ENCODE data around the gene GRM6. TPM values are rescaled to one million over a fixed set of nuclear protein-coding genes. Genes with fewer than 3 reads are reported as not detected.

GRM6 gene
- total RNA-seq, 1 donor from 2014 or later: not detected

DNA sequence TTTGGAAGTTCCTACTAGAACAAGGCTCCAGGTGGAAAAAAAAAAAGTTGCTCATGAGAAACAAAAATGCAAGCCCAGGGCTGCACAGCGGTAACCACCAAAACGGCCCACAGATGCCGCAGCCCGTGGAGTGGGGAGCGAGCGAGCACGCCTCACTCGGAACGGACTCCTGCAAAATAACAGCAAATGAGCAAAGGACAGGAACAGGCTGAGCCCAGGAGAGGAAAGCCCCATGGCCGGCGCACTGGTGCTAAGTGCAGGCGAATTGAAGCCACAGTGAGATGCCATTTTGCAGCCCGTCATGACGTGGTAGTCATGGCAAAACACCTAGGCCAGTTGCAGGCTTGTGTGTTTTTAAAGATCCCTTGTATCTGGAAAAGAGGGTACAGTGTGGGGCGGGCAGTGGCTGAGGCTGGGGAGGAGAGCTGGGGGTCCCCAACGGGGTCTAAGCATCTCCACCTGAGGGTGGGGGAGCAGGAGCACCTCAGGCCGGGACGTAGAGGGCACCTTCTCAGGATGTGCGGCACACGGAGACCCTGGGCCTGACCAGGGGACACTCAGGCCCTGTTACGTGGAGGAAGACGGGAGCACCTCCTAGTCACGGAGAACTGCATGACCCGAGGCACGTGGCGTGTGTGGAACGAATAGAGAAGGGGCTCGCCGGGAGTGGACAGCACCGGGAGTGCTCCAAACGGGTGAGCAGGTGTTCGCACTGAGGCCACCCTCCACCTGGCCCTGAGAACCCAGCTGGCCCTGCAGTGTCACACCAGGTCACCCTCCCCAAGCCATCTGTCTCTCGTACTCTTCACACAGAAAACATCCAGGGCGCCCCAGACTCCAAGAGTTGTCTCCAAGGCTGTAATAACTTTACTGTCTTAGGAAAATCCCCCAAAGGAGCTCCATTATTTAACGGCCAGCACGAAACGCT is 10.7 kb downstream of the GRM6 start:
- intact Hi-C loops (cut with micrococcal nuclease): no loop called here

DNA sequence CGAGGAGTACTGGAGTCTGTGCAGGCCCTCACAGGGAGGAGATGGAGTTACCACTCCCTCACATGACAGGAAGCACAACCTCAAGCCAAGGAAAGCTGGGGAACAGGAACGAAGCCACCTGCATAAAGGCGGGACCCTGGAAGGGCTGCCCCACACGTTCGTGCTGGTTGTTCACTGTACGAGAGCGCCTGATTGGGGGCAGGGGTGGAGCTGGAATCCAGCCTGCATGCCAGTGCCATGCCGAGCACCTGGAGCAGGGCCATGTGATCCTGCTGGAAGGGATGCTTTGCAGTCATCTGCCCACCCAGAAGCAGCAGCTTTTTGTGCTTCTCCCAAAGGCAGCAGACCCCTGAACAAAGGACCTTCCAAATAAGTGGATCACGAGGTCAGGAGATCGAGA is 11.4 kb downstream of the GRM6 start:
- intact Hi-C loops (cut with micrococcal nuclease): no loop called here

DNA sequence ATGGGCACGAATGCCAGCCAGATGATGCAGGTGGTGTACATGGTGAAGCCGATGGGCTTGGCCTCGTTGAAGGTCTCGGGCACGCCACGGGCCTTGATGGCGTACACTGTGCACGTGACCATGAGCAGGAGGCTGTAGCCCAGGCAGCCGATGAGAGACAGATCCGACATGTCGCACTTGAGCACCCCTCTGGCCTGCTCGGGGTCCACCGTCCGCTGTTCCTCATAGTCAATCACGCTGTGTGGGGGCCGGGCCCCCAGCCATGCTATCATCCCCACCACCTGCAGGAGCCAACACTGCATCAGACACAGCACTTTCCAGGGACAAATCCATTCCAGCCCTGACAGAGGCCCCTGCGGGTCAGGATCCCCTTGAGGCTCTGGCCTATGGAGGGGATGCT is 12.2 kb downstream of the GRM6 start:
- intact Hi-C loops (cut with micrococcal nuclease): no loop called here

DNA sequence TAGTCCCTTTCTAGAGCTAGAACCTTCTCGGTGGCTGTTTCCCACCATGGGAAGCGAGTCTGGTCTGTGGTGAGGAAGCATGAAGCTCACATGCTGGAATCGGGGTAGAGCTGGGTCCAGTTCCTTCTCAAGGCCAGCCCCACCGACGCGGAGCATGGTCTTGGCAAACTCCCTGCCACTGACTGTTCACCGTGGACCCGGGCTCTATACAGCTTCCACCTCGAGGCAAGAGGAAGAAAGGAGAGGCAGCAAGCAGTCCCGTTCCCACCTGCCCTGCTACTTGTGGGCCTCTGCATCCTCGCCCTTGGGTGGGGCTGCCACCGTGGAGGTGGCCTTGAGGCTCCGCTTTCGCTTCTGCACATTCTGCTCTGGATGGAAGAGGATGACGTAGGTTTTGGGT is 13.7 kb downstream of the GRM6 start:
- intact Hi-C loops (cut with micrococcal nuclease): no loop called here

DNA sequence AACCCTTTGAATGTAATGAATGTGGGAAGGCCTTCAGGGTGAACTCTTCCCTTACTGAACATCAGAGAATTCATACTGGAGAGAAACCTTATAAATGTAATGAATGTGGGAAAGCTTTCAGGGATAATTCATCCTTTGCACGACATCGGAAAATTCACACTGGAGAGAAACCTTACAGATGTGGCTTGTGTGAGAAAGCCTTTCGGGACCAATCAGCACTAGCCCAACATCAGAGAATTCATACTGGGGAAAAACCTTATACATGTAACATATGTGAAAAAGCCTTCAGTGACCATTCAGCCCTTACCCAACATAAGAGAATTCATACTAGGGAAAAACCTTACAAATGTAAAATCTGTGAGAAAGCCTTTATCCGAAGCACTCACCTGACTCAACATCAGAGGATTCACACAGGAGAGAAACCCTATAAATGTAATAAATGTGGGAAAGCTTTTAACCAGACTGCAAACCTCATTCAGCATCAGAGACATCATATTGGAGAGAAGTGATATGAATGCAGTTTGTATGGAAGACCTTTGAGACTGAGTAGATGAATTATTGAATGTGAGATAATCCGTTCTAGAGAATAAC is 29.6 kb downstream of the GRM6 start:
- intact Hi-C loops (cut with micrococcal nuclease): no loop called here

DNA sequence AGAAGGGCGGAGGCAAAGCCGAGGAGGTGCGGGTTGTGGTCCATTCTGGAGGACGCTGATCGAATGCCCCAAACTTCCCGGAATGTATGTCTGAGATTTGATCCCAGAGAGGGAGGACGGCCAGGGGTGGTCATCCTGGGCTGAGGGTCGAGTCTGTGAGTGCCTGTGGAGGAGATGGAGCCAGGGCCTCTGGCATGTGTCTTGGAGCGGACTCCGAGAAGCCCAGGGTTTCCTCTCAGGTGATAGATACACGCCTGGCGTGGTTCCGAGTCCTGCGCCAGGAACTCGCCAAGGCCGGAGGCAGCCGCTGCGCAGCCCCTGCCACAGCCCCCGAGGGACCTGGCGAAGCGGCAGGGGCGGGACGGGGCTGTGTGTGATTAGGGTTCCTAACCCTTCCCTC is 53.8 kb downstream of the GRM6 start:
- intact Hi-C loops (cut with micrococcal nuclease): no loop called here

DNA sequence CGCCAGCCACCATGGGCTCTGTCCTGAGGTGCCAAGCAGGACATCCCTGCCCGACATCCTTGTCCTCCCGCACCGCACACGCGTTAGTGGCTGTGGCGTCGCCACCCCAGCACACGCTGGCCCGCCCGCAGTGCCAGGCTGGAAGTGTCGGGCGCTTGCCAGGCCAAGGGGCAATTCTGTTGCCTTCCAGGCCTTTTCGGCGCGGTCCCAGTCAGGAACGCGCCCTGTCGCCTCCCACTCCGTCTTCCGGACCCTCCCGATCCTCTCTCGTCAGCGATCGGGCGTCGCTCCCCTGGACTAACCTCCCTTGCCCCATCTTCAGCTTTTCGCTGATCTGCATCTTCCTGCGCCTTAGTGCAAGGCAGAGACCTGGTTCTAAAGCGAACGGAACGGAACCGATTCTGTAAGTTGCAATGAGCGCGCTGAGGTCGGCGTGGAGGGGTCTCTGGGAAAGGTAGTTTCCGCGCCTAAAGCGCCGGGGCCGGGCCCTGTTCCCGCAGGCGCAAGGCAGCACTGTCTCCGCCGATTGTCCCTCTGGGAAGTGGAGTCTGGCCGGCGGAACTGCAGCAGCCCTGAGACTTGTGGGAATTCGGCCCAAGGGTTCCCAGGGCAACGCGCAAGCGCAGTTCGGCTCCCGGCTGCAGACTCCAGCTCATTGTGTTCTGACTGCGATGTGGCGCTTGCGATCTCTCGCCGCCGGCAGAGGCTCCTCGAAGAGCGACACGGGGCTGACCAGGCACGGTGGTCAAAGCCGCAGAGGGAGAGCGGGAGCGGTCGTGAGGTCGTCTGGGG is 54.4 kb downstream of the GRM6 start, which contains the start of gene ZNF454:
TSS of gene ZNF454 (plus strand) at position 630 of the 792 bp plus-strand sequence. CDS start 1,594 bp downstream, outside the sequence.
- intact Hi-C loops (cut with micrococcal nuclease): no loop called here

DNA sequence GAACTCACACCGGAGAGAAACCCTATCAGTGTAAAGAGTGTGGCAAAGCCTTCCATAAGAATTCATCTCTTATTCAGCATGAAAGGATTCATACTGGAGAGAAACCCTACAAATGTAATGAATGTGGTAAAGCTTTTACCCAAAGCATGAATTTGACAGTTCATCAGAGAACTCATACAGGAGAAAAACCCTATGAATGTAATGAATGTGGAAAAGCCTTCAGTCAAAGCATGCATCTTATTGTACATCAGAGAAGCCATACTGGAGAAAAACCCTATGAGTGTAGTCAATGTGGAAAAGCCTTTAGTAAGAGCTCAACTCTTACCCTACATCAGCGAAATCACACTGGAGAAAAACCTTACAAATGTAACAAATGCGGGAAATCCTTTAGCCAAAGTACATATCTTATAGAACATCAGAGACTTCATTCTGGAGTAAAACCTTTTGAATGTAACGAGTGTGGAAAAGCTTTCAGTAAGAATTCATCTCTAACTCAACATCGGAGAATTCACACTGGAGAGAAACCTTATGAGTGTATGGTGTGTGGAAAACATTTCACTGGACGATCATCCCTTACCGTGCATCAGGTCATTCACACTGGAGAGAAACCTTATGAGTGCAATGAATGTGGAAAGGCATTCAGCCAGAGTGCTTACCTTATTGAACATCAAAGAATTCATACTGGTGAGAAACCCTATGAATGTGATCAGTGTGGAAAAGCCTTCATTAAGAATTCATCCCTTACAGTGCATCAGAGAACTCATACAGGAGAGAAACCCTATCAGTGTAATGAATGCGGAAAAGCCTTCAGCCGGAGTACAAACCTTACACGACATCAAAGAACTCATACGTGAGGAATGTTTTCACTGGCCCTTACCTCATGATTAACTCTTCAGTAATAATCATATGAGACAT is 63.0 kb downstream of the GRM6 start:
- intact Hi-C loops (cut with micrococcal nuclease): no loop called here

Other genes starting within 250 kb of the GRM6 start
- gene ZNF354B, start 135.4 kb downstream of the GRM6 start, total RNA-seq: 13.0 and 15.2 TPM in 2 replicates
- 0.18 TPM in 1 of 2 replicates, not detected in the other for gene ZFP2, start 99.4 kb downstream of the GRM6 start, total RNA-seq
- gene ZNF454, start 54.1 kb downstream of the GRM6 start, total RNA-seq: 0.07 TPM in 1 of 2 replicates, not detected in the other
- gene ZNF879, start 28.5 kb upstream of the GRM6 start, total RNA-seq: 3.2 and 4.8 TPM in 2 replicates
- 3.7 TPM in 2 replicates for gene ZNF354C, start 65.1 kb upstream of the GRM6 start, total RNA-seq